ENCODE measurements around the gene KCNIP1.

- TF ChIP-seq CTCF (IDR thresholded peaks at IDR 0.05): no peak
- TF ChIP-seq POLR2AphosphoS5 (IDR thresholded peaks at IDR 0.05): no peak
- TF ChIP-seq POLR2A (IDR thresholded peaks at IDR 0.05): no peak
Measured at GRCh38 chr5:170484847-170485615, 18.8 kb upstream of the KCNIP1 start.

Measured in stomach (tissue), 4 donors.